ENCODE results near the gene TACC3. TPM values are rescaled to one million over a fixed set of nuclear protein-coding genes. Genes with fewer than 3 reads are reported as not detected.

TACC3 gene
- total RNA-seq, 6 experiments from 2014 or later, result 44.2 to 95.3 (median 93.3) TPM

DNA sequence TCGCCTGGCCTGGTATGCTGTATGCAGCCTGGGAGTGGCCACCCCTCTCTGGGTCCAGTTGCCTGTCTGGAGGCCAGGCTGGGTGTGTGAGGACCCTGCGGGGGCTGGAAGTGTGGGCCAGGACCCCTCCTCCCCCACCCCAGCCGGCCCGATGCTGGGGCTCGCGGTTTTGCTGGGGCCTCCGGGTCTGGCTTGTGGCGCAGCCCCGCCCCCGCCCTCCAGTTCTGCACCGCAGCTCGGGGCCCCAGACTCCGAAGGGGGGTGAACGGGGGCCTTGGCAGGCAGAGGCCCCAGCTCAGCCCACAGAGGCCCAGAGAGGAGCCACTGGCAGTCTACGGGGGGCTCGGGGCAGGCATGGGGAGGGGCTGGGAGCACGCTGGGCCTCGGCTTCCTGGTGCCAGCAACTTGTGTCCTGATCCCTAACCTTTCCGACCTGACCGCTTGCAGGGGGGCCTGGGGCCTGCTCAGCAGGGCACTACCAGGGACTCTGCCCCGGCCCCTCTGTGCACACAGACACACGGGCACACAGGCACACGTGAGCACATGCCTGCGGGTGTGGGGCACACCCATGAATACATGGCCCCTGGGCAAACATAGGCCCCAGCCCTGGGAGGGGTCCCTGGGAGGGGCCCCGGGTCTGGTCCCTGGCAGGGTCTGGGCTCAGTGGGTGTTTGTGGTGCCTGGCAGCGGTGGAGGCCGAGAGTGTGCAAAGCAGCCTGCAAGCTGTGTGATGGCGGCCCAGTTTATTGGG lies 50.4 kb downstream of the TACC3 start:
- Mint-ChIP-seq H3K4me1 (ENCODE audit: low read depth) (no peaks in the 10 kb centered on the region), H3K4me3 (no peak overlapping the region), H3K27me3 (ENCODE audit: insufficient read depth) (peaks cover 2% of the 10 kb centered on the region; the same call in 1 of the 2 replicates), H3K9me3 (no peaks in the 10 kb centered on the region), H3K27ac (no peak overlapping the region), H3K36me3 (ENCODE audit: low read depth) (no peaks in the 10 kb centered on the region)
- TF ChIP-seq, protein P1, sequence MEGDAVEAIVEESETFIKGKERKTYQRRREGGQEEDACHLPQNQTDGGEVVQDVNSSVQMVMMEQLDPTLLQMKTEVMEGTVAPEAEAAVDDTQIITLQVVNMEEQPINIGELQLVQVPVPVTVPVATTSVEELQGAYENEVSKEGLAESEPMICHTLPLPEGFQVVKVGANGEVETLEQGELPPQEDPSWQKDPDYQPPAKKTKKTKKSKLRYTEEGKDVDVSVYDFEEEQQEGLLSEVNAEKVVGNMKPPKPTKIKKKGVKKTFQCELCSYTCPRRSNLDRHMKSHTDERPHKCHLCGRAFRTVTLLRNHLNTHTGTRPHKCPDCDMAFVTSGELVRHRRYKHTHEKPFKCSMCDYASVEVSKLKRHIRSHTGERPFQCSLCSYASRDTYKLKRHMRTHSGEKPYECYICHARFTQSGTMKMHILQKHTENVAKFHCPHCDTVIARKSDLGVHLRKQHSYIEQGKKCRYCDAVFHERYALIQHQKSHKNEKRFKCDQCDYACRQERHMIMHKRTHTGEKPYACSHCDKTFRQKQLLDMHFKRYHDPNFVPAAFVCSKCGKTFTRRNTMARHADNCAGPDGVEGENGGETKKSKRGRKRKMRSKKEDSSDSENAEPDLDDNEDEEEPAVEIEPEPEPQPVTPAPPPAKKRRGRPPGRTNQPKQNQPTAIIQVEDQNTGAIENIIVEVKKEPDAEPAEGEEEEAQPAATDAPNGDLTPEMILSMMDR (IDR thresholded peaks at IDR 0.05), result no peak
- no peak for DNase-seq

- no peaks in the 10 kb centered on the region for H3K4me1 Mint-ChIP-seq (ENCODE audit: low read depth)
- H3K36me3 Mint-ChIP-seq (ENCODE audit: low read depth), result no peaks in the 10 kb centered on the region
- H3K4me3 Mint-ChIP-seq, result no peak overlapping the region
- no peaks in the 10 kb centered on the region for H3K9me3 Mint-ChIP-seq
- peaks cover 2% of the 10 kb centered on the region; the same call in 1 of the 2 replicates for H3K27me3 Mint-ChIP-seq (ENCODE audit: insufficient read depth)
- no peak overlapping the region for H3K27ac Mint-ChIP-seq
- TF ChIP-seq, protein P1 (IDR thresholded peaks at IDR 0.05), result no peak
- DNase-seq, result no peak
Observed at GRCh38 chr4:1772853-1773538, 51.7 kb downstream of the TACC3 start.

GRCh38 chr4:1773754-1774153 lies 52.4 kb downstream of the TACC3 start:
- Mint-ChIP-seq H3K9me3 (no peaks in the 10 kb centered on the region), H3K4me3 (no peak overlapping the region), H3K27me3 (ENCODE audit: insufficient read depth) (peaks cover 2% of the 10 kb centered on the region; the same call in 1 of the 2 replicates), H3K27ac (no peak overlapping the region), H3K36me3 (ENCODE audit: low read depth) (no peaks in the 10 kb centered on the region), H3K4me1 (ENCODE audit: low read depth) (no peaks in the 10 kb centered on the region)
- TF ChIP-seq, protein P1 (IDR thresholded peaks at IDR 0.05), result no peak
- DNase-seq, result no peak

DNA sequence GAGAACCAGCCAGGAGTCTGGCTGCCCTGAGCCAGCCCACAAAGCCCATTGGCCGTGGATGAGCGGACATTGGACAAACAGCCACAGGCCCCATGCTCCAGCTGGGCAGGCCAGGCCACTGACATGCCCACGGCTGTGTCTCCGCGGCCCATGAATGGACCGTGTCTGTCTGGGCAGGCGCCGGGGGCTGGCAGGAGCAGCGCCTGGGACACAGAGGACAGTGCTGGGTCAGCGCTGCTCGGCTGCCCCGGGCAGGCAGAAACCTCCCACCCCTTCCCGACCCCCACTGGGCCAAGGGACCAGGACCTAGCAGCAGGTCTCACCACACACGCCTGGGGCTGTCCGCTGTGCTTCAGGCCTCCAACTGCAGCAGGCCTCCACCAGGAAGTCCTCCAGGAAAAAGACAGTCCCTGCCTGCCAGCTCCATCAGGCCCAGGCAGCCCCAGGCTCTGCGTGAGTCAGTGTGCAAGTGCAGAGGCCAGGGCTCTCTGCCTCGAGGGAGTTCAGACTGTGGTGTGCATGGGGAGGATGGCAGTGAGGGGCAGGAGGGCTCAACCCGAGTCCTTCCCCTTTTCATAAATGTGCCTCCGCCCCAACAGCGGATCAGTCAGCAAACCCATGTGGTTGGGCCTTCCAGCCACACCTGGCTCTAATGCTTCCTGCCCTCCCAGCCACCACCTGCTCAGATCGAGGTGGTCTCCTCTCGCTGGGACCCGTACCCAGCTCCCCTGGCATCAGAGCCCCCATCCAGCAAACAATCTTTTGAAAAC lies 54.6 kb downstream of the TACC3 start:
- Mint-ChIP-seq H3K27me3 (ENCODE audit: insufficient read depth) (peaks cover 4% of the 10 kb centered on the region), H3K27ac (no peak overlapping the region), H3K4me1 (ENCODE audit: low read depth) (no peaks in the 10 kb centered on the region), H3K36me3 (ENCODE audit: low read depth) (no peaks in the 10 kb centered on the region), H3K9me3 (no peaks in the 10 kb centered on the region), H3K4me3 (no peak overlapping the region)
- TF ChIP-seq, protein P1 (IDR thresholded peaks at IDR 0.05), result no peak
- peak; percentile 48 for DNase-seq

DNA sequence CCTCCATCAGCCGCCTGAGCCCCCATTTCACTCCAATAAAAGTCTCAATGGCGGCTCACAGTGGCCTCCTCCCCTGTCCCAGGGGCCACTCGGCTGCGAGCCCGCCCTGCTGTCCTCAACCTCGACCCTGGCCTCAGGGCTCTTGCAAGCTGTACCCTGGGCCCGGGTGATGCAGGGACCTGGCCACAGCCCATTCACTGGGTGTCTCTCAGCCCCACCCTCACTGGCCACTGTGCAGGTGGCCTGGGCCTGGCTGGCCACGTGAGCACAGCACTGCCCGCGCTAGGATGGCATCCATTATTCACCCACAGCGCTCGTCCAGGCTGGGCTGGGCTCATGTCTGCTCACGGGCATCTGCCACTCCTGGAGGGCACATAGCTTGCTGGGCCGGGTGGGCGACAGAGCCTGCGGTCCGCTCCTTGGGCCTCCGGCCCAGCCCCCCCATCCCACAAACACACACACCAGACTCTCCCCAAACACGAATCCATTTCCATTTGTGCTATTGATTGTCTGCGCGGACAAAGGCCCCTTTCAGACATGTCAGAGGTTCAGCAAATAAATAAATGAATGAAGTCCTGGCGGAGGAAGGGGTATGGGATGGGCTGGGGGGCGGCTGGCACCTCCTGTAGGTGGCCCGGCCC lies 55.3 kb downstream of the TACC3 start:
- no peak for DNase-seq
- no peak overlapping the region for H3K27ac Mint-ChIP-seq
- no peaks in the 10 kb centered on the region for H3K36me3 Mint-ChIP-seq (ENCODE audit: low read depth)
- H3K27me3 Mint-ChIP-seq (ENCODE audit: insufficient read depth), result peaks cover 4% of the 10 kb centered on the region
- TF ChIP-seq, protein P1 (IDR thresholded peaks at IDR 0.05), result no peak
- no peak overlapping the region for H3K4me3 Mint-ChIP-seq
- H3K4me1 Mint-ChIP-seq (ENCODE audit: low read depth), result no peaks in the 10 kb centered on the region
- no peaks in the 10 kb centered on the region for H3K9me3 Mint-ChIP-seq
